GM21529 (cell line): ENCODE measurements around the gene YEATS2.
"Not testable (repeated sequence)": the region's sequence is repeated elsewhere in the genome, so short reads cannot be mapped to it uniquely, and the experiment has no call there.

Experiments
- ATAC-seq: cut with Tn5 transposase; IDR thresholded peaks from one replicate; pipeline ENCODE4 v1.9.1; 2021; ENCODE audit not compliant: unreplicated experiment

The YEATS2 gene

DNA sequence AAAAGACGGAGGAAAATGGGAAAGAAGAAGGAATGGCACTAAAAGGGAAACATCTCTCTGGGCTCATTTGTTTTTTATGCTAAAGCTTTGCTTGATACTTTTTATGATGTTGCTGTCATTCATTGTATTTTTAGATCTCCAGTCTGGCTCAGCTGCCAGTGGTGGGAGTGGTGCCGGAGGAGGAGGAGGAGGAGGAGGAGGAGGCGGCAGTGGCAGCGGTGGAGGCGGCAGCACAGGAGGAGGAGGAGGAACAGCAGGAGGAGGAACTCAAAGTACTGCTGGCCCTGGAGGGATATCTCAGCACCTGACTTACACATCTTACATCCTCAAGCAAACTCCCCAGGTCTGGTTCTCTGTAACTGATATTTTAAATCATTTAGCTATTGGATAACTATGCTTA, 78.2 kb downstream of the YEATS2 start:
- no peak for ATAC-seq

DNA sequence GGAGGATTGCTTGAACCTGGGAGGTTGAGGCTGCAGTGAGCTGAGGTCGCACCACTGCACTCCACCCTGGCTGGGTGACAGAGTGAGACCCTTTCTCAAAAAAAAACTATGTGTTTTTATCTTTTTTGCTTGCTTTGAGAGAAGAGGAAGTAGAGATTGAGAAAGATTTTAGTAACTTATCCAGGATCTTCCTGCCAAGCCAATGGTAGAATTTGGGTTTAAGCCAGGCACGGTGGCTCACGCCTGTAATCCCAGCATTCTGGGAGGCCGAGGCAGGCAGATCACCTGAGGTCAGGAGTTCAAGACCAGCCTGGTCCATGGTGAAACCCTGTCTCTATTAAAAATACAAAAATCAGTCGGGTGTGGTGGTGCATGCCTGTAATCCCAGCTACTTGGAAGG, 78.9 kb downstream of the YEATS2 start:
- not testable (repeated sequence) for ATAC-seq

DNA sequence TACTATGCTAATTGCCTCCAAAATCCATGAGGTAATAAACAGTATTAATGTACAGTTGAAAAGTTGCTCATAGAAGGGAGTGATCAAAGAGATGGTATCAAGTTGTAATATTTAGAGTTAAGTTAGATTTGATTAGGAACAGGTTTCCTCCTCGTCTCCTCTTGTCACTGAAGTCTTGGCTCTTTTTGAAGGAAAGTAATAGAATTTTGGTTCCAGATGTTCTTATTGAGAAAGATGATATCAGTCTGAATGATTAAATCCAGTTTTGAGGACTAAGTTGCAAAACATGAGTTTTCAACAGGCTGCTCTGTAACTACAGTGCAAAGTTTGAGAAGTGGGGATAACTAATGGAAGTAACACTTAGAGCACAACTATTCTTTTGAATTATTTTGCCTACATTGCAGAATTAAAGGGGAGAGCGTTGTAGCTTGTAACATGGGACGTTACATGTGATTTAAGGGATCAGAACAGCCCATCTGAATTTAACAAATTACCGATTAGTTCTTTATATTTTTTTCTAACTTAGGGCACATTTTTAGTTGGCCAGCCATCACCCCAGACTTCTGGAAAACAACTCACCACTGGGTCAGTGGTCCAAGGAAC, 79.5 kb downstream of the YEATS2 start:
- ATAC-seq, result no peak

- no peak for ATAC-seq
These were observed 82.4 kb downstream of the YEATS2 start for GRCh38 chr3:183779896-183780465.

DNA sequence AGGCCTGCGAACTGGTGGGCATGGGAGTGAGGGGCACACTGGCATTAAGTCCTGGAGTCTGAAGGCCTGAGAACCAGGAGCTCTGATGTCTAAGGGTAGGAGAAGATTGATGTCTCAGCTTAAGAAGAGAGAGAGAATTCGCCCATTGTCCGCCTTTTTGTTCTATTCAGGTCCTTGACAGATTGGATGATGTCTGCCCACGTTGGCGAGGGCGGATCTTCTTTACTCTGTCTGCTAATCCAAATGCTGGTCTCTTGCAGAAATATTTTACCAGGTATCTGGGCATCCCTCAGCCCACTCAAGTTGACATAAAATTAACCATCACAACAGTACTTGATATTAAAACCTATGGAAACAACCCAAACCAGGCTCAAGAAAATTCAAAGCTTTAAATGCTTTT, 83.6 kb downstream of the YEATS2 start:
- ATAC-seq, result no peak

DNA sequence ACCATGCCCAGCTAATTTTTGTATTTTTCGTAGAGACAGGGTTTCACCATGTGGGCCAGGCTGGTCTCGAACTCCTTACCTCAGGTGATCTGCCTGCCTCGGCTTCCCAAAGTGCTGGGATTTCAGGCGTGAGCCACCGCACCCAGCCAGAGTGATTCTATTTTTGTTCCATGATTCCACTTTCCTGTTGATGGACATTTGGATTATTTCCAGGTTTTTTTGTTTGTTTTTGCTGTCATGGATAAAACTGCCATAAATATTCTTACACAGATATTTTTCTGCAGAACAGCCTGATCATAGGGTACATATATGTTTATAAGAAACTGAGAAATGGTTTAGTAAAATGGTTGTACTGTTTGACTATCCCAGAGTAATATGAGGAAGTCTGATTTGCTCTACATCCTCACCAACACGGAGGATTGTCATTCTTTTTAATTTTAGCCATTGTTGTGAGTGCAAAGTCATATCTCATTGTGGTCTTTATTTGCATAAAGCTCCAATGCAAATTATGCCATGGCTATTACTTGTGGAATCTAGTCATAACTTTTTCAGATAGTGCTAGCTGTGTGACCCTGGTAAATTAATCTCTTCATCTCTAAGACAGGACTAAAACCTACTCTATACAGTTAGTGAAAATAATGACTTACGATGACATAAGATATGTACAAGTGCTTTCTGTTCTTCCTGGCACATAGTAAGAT, 85.1 kb downstream of the YEATS2 start:
- ATAC-seq, result no peak

- not testable (repeated sequence) for ATAC-seq
These were observed 86.9 kb downstream of the YEATS2 start for GRCh38 chr3:183784503-183784902.

DNA sequence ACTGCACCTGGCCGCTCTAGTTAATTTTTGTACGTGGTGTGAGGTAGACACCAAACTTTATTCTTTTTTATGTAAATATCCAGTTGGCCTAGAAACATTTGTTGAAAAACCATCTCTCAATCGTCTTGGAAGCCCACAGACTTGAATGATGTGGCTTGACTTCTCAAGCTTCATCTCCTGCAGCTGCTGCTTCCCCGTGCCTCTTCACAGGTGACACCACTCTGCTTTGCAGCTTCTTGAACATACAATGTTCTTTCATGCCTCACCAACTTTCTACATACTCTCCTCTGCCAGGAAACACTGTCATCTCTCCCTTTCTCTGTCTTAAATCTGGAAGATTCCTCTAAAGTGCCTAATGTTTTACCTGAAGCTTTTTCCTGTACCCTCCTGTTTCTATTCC, 92.2 kb downstream of the YEATS2 start:
- ATAC-seq, result no peak

DNA sequence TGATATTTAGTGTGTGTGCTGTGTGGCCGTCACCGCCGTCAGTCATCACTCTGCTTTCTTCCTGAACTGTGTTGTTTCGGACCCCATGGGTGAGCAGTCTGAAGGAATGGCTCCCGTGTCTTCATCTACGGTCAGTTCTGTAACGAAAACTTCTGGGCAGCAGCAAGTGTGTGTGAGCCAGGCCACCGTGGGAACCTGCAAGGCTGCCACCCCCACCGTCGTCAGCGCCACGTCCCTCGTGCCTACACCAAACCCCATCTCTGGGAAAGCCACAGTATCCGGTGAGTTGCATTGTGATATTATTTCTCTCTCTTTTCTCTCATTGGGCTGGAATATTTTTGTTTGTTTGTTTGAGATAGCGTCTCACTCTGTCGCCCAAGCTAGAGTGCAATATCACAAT, 93.1 kb downstream of the YEATS2 start:
- ATAC-seq, result no peak

DNA sequence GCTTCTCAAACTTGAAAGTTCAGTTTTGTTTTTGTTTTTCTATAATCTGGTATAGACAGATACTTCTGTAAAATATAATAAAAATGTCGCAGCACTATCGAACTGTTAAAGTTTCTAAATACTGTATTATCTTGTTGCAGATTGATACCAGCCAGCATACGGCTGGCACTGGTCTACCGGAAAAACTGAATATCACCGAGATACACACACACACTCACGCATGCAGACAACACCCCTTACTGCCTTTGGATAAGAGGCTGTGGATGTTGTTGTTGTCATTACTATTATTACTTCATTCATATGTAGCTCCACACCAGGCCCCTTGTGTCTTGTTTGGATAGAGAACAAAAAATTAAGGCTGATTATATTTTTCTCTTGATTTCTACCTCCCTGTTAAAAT, 95.4 kb downstream of the YEATS2 start:
- ATAC-seq, result no peak

GRCh38 chr3:183794452-183794851, 96.9 kb downstream of the YEATS2 start:
- ATAC-seq, result no peak

DNA sequence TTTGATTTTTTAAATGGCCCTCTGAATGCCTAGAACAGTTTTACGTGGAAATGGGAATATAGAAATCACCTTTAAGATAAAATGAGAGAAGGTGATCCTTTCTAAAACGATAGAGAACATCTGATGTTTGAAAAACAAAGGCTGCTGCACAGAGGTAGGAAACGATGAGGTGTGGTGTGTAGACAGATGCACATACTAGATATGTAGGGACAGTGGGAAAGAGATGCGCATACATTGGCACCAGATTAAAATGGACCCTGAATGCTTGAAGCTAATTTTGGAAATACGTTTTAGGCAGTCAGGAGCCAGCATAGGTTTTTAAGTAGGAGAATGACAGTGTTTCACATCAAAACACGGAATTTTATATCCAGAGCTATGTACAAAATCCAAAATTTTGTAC, 98.8 kb downstream of the YEATS2 start:
- no peak for ATAC-seq

GRCh38 chr3:183797996-183798395, 100.4 kb downstream of the YEATS2 start:
- ATAC-seq, result no peak

DNA sequence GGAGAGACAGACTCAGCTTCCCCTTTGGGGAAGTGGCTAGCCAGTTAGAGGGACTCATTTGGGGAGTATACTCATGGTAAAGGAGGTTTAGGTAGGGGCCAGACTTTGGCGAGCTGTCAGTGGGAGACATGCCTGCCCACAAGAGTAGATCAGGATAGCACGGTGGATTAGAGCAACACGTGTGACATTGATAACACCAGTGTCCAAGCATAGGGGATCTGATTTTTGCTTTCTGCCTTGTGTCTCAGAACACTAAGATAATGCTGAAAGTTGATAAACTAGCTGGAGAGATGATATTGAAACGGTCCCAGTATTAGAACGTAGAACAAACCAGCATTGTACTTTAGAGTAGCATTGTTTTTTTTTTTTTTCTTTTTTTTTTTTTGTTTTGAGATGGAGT, 101.9 kb downstream of the YEATS2 start:
- no peak for ATAC-seq

- no peak for ATAC-seq
These were observed 102.8 kb downstream of the YEATS2 start for GRCh38 chr3:183800243-183800863.

- no peak for ATAC-seq
These were observed 104.0 kb downstream of the YEATS2 start for GRCh38 chr3:183801601-183802000.

GRCh38 chr3:183802989-183803388, 105.4 kb downstream of the YEATS2 start:
- ATAC-seq, result no peak

GRCh38 chr3:183807209-183807728, 109.7 kb downstream of the YEATS2 start:
- no peak for ATAC-seq

- no peak for ATAC-seq
These were observed 110.3 kb downstream of the YEATS2 start for GRCh38 chr3:183807881-183808280.

DNA sequence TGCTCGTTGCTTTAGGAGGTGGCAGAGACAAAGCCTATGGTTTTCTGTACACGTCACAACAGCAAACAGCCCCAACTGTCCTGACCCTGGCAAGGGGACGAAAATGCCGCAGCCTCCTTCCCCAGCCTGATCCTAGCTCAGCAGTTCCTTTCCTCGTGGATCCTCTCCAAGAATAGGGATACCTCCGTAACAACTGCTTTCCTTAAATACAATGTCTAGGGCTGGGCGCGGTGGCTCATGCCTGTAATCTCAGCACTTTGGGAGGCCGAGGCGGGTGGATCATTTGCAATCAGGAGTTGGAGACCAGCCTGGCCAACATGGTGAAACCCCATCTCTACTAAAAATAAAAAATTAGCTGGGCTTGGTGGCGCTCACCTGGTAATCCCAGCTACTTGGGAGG, 110.8 kb downstream of the YEATS2 start:
- no peak for ATAC-seq

- no peak for ATAC-seq
These were observed 111.7 kb downstream of the YEATS2 start for GRCh38 chr3:183809270-183809669.
